DMS 273 (cell line): Measurements from ENCODE around the gene RBM10.

Experiments
- DNase-seq: peaks from one replicate; lab custom pipeline; 2025; ENCODE audit not compliant: unreplicated experiment; lab: John Stamatoyannopoulos, UW

The RBM10 gene

DNA sequence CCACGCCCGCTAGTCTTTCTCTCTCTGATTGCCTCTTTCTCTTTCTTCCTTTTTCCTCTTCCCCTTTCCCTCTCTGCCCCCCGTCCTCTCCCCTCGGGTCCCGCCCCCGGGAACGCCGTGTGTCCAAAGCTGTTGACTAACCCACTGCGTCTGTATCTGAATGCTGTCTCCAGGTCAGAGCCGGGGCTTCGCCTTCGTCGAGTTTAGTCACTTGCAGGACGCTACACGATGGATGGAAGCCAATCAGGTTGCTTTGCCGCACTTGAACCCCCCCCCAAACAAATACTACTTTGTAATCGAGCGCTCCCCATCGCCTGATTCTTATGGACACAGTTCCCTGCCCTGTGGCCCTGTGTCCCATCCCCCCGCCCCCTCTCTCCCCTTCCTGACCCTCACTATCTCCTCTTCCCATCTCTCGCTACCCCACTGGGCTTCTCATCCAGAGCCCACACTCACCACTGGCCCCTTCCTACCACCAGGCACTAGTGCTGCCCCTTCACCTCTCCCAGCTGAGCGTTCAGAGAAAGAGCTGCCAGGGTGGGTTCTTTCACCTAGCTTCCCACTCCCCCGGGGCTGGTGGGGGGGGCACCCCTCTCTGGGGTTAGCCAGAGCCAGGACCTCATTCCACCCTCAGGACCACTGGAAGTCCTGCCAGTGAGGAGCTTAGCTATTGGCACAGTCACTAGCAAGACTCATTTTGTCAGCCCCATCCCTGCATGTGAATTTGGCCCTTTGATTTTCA lies 30.0 kb downstream of the RBM10 start:
- no peak for DNase-seq

DNA sequence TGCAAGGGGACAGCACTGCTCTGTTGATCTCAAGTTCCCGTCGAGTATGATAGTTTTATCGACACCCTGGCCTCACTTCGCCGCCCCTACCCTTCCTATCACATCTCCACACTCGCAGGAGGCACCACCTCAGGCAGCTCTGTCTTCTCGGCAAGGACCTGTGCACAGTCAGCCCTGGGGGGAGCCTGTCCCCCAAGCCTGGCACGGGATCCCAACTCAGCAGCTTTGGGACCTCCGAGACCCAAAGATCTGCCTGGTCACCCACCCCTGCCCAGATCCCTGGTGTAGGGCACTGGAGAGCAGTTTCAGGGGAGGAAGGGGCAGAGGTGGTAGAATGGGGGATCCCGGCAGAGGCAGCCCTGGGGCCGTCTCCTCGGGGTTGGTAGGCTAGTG lies 30.6 kb downstream of the RBM10 start:
- no peak for DNase-seq

DNA sequence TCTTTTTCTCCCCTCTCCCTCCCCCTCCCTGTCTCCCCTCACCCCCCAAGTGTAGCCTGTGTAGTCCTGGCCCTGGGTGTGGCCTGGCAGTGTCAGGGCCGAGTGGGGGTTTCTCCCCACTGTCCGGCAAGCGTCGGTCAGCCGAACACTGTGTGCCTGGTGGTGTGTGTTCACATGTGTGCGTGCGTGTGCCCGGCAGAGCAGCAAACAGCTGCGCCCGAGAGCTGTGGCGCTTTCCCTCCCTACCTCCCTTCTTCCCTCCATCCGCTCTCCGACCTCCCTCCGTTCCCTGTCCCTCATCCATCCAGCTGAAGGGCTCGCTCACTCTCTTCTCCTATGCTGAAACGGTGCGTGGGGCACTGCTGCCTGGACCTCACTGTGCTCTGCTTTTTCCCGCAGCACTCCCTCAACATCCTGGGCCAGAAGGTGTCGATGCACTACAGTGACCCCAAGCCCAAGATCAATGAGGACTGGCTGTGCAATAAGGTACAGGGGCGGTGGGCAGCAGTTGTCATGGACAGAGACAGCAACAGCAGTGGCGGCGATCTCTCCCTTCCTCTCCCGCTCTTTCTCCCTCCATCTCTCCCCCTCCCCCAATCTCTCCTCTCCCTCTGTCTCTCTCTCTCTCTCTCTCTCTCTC lies 31.2 kb downstream of the RBM10 start:
- DNase-seq = no peak

DNA sequence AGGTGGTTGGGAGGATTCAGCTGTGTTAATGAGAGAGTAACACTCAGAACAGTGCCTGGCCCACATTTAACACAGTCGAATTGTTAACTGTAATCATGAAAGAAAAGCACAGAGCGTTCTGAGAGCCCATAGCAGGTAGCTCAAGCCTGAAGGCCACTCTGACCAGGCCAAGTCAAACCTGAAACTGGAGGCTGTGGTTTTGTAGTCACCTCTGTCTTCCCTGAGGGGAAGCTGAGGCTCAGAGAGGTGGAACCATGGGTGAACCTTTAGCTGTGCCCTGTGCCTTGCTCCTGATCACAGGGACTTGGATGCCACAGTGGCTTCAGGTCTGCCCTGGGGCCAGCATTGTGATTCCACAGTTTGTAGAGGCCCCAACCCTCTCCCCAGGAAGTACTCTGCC lies 32.1 kb downstream of the RBM10 start:
- DNase-seq = no peak

DNA sequence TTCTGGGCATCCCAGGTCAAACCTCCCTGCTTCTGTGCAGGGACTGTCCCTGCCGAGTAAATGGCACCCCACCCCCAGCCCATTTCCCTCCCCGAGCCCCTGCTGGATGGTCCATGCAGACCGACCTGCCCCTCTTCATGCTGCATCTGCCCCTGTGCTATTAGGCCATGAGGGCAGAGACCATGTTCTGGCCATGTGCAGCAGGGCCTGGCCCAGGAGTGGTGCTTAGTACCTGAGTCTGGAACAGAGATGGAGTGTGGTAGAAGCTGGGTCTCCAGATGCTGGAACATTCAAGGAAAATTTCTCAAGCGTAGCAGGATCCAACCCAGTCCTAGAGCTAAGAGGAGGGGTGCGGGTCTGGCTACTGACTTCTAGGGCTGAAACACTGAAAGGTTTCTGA lies 33.3 kb downstream of the RBM10 start:
- no peak for DNase-seq

DNA sequence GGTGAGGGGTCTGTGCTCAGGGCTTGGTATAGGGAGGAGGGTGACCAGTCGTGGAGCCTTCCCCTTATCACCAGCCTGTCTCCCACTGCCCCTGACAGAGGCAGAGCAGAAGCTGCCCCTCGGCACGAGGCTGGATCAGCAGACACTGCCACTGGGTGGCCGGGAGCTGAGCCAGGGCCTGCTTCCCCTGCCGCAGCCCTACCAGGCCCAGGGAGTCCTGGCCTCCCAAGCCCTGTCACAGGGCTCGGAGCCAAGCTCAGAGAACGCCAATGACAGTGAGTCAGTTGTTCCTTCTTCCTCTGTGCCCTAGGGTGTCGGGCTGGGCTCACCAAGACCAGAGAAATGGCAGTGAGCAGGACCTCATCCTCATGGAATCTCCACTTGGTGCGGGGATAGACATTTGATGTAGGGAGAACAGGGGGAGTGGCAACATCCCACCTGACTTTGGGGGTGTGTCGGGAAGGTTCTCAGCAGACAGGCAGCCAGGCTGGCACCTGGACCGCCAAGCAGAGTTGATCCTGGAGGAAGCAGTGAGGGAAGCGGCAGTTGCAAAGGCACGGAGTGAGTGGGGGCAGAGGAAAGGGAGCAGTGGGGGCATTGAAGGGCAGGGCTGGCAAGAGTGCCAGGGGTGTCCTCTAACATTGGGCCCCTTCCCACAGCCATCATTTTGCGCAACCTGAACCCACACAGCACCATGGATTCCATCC lies 34.4 kb downstream of the RBM10 start:
- DNase-seq = no peak

DNA sequence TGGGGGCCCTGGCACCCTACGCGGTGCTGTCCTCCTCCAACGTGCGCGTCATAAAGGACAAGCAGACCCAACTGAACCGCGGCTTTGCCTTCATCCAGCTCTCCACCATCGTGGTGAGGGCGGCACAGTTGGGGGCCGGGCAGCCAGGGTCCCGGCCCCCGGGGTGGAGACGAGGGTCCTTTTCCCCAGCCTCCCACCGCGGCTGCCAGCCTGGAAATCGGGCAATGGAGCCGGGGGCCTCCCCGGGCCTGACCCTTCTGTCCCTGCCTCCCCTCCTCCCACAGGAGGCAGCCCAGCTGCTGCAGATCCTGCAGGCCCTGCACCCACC lies 34.9 kb downstream of the RBM10 start:
- no peak for DNase-seq

DNA sequence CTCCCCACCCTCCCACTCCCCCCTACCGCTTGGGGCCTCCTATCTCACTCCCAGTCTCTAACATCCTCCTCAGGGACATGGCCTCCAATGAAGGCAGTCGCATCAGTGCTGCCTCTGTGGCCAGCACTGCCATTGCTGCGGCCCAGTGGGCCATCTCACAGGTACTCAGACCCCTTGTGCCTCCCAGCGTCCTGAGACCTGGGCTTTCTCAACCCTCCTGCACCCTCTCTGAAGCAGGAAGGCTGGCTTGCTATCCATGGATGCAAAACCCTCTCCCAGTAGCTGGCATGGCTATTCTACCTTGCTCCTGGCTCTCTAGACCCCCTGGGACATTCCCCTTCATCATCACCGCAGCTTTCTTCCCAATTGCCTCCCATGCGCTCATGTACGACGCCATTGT lies 35.3 kb downstream of the RBM10 start:
- DNase-seq = no peak

DNA sequence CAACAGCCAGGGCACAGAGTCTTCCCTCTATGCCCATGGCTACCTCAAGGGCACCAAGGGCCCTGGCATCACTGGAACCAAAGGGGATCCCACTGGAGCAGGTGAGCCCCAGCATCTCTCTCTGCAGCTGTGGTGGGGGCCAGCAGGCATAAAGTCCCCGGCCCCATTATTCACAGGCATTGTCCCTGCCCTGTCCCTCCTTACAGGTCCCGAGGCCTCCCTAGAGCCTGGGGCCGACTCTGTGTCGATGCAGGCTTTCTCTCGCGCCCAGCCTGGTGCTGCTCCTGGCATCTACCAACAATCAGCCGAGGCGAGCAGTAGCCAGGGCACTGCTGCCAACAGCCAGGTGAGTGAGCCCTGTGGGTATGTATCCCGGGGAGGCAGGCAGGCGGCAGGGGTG lies 36.3 kb downstream of the RBM10 start:
- DNase-seq = no peak

DNA sequence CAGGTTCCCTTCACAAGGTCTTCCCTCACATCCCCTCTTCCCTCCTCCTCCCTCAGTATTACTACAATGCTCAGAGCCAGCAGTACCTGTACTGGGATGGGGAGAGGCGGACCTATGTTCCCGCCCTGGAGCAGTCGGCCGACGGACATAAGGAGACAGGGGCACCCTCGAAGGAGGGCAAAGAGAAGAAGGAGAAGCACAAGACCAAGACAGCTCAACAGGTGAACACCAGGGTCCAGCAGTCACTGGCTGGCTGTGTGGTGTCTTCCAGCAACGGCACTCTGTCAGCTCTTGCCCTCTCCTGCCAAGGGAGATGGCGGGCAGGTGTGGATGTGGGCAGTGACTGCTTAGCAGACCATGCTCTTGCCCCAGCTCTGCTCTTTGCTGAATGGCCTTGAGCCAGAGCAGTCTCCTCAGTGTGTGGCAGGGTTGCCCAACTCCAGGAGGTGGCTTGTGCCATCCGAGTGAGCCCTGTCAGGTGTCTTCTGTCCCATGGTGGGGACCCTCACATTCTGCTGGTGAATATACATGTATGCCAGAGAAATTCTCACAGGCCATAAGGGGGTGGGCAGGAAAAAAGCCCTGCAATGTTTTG lies 37.2 kb downstream of the RBM10 start:
- DNase-seq = no peak

DNA sequence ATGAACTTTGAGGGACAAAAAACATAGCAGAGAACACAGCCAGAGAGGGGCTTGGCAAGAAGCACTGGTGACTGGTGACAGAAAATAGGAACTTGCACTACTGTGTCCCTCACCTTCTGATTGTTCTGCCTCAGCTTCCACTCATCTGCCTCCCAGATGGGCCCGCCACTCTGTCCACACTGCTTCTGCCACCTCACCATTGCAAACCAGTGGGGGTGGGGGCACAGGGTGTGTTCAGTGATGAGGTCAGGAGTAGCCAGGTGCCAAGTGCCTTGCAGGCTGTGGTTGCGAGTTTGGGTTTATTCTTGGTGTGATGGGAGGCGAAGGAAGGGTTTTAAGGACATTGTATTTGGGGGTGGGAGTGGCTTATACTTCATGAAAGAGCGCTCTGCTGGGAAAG lies 39.5 kb downstream of the RBM10 start:
- no peak for DNase-seq

DNA sequence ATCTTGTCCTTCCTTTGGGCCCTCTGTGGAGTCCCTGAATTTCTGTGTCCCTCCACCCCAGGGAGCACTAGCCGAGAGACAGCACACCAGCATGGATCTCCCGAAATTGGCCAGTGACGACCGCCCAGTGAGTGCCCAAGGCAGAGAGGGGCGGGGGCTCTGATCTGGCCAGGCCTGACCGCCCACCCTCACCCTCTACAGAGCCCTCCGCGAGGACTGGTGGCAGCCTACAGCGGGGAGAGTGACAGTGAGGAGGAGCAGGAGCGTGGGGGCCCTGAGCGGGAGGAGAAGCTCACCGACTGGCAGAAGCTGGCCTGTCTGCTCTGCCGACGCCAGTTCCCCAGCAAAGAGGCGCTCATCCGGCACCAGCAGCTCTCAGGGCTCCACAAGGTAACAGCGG lies 40.2 kb downstream of the RBM10 start:
- DNase-seq = no peak

DNA sequence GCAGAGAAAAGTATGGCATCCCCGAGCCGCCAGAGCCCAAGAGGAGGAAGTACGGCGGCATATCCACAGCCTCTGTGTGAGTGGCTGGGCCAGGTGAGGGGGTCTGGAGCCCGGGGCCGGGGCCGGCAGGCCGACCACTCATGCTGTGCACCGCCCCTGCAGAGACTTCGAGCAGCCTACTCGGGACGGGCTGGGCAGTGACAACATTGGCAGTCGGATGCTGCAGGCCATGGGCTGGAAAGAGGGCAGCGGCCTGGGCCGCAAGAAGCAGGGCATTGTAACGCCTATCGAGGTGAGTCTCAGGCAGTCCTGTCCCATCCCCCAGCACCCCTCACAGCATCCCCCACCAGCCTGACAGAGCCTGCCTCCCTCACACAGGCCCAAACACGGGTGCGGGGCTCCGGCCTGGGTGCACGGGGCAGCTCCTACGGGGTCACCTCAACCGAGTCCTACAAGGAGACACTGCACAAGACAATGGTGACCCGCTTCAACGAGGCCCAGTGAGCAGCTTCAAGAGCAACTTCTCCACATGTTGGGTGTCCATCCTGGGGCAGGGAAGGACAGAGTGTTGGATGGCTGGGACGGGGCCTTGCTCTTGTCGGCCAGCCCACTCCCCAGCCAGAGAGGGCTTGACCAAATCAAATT lies 41.2 kb downstream of the RBM10 start:
- no peak for DNase-seq

DNA sequence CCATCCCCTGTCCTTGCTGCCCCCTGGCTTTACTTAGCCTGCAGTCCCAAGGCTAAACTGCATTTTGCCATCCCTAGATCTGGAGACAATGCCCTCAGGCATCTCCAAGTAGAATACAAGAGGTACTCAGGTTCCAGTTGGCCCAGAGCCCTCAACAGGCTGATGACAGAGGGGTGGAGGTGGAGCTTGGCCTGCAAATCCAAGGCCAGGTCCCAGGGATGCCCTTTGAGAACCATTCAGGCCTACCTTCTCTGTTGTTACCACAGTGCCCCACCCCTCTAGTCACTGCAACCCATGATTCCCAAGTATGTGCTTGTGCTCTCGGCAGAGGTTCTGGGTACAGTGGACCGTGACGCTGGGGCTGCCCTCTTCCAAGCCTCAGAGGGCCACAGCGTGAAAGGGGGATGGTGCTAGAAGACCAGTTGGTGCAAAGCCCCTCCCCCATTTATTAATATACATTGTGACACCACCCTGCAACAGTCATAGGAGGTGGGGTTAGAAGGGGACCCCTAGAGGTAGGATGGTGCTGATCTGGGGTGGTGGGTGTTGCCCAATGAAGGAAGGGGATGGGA lies 42.2 kb downstream of the RBM10 start:
- DNase-seq = peak; percentile 37

DNA sequence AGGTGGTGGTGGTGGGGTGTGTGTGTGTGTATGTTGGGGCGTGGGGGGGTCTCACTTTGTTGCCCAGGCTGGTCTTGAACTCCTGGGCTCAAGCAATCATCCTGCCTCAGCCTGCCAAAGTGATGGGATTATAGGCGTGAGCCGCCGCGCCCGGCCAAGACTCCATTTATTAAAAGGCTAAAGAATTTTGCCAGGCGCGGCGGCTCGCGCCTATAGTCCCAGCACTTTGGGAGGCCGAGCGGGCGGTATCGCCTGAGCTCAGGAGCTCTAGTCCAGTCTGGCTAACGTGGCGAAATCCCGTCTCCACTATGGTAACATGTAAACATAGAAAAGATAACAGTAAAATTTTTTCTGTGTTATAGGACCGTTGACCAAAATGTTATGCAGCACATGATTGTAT lies 44.9 kb downstream of the RBM10 start:
- no peak for DNase-seq

DNA sequence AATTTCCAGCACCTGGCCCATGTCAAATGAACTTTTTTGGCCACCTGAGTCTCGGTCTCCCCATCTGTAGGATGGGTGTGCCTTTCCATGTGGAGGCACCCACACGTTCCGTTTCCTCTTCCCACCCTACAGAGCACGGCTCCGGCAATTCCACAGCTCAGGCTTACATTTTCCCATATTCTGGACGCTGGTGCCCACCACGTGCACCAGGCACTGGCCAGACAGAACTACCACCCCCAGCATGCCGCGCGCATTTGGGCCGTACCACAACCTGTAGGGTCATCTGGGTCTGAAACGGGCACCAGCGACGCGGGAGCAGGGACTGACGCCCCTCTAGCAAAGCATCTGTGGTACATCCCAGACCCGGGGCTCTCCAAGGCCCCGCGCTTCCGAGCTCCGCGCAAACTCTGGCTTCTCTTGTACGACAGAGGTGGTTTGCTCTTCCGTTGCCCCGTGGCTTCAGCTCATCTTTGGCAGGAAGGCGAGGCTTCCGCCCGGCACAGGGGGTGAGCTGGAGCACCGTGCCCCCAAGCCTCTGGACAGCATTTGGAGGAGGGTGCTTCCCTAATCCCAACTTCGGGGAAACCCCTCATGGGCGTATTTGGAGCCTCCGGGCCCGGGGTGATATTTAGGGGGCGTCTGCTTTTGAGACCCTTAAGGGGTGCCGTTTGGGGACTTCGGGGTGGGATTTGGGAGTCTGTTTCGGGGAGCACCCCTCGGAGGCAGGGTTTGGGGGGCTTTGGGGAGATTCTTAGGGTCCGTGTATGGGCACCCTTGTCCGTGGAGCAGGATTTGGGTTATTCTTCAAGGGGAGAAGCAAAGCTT lies 45.6 kb downstream of the RBM10 start:
- DNase-seq = peak; percentile 97

DNA sequence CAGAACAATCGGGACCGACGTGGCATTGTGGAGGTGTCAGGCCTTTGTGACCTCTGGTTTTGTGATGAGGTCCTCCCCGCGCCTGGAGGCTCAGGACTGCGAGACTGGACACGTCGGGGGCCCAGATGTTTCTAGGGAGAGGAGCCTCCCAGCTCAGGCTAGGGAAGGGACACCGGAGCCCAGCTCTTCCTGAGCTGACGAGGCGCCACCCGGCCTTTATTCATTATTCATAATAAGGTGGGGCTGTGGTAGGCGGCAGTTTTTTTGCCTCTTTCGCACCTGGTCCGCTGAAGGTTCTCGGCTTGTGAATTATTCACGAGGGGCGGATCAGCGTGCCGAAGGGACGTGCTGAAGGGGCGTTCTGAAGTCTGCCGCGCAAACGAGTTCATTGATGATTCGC lies 46.3 kb downstream of the RBM10 start:
- DNase-seq = peak; percentile 69

DNA sequence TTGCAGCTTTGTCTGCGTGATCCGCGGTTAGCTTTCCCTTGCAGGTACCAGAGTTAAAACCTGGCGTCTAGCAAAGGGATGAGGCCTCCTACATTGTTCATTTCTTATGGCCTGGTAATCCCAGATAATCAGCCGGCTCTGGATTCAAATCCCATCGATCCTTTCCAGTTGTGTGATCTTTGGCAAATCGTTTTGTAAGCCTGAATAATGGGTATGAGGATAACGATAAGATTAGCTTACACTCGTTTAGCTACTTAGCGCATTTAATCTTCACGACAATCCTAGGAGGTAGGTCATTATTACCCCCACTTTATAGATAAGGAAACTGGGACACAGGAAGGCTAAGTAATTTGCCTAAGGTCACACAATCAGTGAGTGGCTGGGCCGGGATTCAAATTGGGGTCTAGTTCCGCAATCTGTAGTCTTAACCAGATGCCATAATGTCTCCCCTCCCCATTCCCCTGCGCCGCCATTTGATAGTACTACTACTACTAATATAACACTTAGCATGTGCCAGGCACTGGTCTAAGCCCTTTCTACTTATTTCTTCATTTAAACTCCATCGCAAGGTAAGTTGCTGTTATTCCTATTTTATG lies 46.9 kb downstream of the RBM10 start:
- peak; percentile 31 for DNase-seq

DNA sequence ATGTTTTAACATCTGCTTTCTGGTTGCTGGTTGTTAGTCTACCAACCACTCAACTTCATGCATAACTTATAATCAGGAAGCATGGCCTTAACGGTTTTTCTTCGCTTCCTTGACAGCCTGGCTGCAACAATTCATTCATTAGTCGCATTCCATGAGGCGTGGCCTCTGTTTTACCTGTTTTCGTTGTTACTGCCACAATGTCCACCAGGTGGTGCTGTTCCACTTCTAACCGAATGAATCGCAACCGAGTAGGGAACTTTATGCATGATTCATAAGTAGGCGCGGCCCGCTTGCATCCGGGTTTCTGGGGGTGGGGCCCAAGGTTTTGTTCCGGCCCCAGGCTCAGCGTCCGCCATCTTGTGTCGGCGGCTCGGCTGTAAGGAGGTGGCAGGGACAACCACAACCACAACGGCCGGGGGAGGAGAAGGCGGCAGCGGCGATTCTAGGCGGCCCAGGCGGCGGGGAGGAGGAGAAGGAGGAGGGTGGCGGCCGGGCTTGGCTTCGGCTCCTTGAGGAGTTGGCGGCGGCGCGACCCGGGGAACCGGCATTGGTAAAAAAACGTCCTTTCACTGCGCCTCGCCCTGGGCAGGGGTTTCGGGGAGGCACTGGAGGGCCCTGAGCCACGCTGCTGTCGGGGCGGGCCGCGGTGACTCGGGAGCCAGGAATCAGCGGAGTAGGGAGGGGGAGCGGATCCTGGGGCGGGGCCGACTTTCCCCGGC lies 48.6 kb downstream of the RBM10 start, which contains the start of gene UBA1:
UBA1 (plus strand) TSS at position 355 of the 719 bp plus-strand sequence. CDS start 4,974 bp downstream, outside the sequence.
- DNase-seq = peak; percentile 100
